Vagina (tissue), 2 donors: ENCODE data around the gene POLR3H. TPM values are rescaled to one million over a fixed set of nuclear protein-coding genes. Genes with fewer than 3 reads are reported as not detected.

Experiments used
- DNase-seq, 2 donors: peaks; one replicate each; pipeline ENCODE4 v3.0.0-alpha.2; 2017; ENCODE audit errors: extremely low spot score in 2 of 2
- H3K27ac ChIP-seq: fragments of 200-600 bp; sonication (generic); one replicate; pipeline ENCODE4 v1.5.1; 2019
- H3K27me3 ChIP-seq: fragments of 200-600 bp; sonication (generic); one replicate; pipeline ENCODE4 v1.5.1; 2019
- H3K36me3 ChIP-seq, 2 donors: fragments of 200-600 bp; sonication (generic); one replicate each; pipeline ENCODE4 v1.5.1; 2017 to 2019
- H3K4me1 ChIP-seq: fragments of 200-600 bp; sonication (generic); one replicate; pipeline ENCODE4 v1.5.1; 2019
- H3K4me3 ChIP-seq, 2 donors: fragments of 200-600 bp; sonication (generic); 1 replicate in 1 of 2; 2 replicates in 1 of 2; pipeline ENCODE4 v1.5.1; 2016 to 2019
- H3K9me3 ChIP-seq: fragments of 200-600 bp; sonication (generic); one replicate; pipeline ENCODE4 v1.5.1; 2019
- CTCF ChIP-seq, 3 experiments: fragments of 450-650 bp in 2 of 3; fragments of 200-600 bp in 1 of 3; sonication (generic) in 1 of 3; IDR thresholded peaks; one replicate each; pipeline ENCODE4 v1.5.1; 2017 to 2019; ENCODE audit warnings: antibody characterized with exemption in 3 of 3, mild to moderate bottlenecking in 2 of 3, moderate library complexity in 2 of 3
- POLR2A ChIP-seq, 2 donors: fragments of 450-650 bp; IDR thresholded peaks; one replicate each; pipeline ENCODE4 v1.6.1; 2017; ENCODE audit warnings: antibody characterized with exemption in 2 of 2, mild to moderate bottlenecking in 2 of 2, moderate library complexity in 2 of 2
- POLR2AphosphoS5 ChIP-seq, 2 donors: sonication (generic); formaldehyde crosslinking; IDR thresholded peaks; one replicate each; pipeline ENCODE4 v1.9.0; 2017; ENCODE audit warnings: antibody characterized with exemption in 2 of 2, mild to moderate bottlenecking in 2 of 2, low read depth in 1 of 2; ENCODE audit not compliant: insufficient read depth in 1 of 2
- intact Hi-C: fragments of 100-400 bp; cut with DNase I; formaldehyde crosslinking; loops from one replicate; pipeline ENCODE4 v1.15.1; 2023
- total RNA-seq: library from RNA; depleted of rRNA; stranded (reverse); fragments of >200 nt; gene quantifications from one replicate; pipeline ENCODE4 v1.2.3, GENCODE V29; 2016

The POLR3H gene
- total RNA-seq, 1 donor from 2014 or later = 21.4 TPM

- H3K4me3 ChIP-seq = no peak overlapping the region
- H3K27me3 ChIP-seq = no peaks in the 10 kb centered on the region
- H3K36me3 ChIP-seq = peaks cover 0 to 31% of the 10 kb centered on the region in 2 donors
- intact Hi-C loops = no loop called here
- DNase-seq = no peak
- TF ChIP-seq POLR2AphosphoS5 (IDR thresholded peaks at IDR 0.05; ENCODE audit: insufficient read depth in 1 of 2, low read depth in 1 of 2) = no peak
- TF ChIP-seq CTCF (IDR thresholded peaks at IDR 0.05) = no peak
- TF ChIP-seq POLR2A (IDR thresholded peaks at IDR 0.05) = no peak
- H3K27ac ChIP-seq = no peak overlapping the region
- H3K4me1 ChIP-seq = peaks cover 7% of the 10 kb centered on the region
- H3K9me3 ChIP-seq = no peaks in the 10 kb centered on the region
Measured at GRCh38 chr22:41531715-41532477, 12.4 kb downstream of the POLR3H start.

GRCh38 chr22:41530890-41531714, 13.2 kb downstream of the POLR3H start:
- H3K4me1 ChIP-seq = peaks cover 7% of the 10 kb centered on the region
- TF ChIP-seq POLR2AphosphoS5 (IDR thresholded peaks at IDR 0.05; ENCODE audit: insufficient read depth in 1 of 2, low read depth in 1 of 2) (no peak), POLR2A (IDR thresholded peaks at IDR 0.05) (no peak), CTCF (IDR thresholded peaks at IDR 0.05) (no peak)
- intact Hi-C loops = no loop called here
- H3K4me3 ChIP-seq = no peak overlapping the region
- peaks cover 0 to 36% of the 10 kb centered on the region in 2 donors for H3K36me3 ChIP-seq
- H3K9me3 ChIP-seq = no peaks in the 10 kb centered on the region
- H3K27me3 ChIP-seq = no peaks in the 10 kb centered on the region
- no peak overlapping the region for H3K27ac ChIP-seq
- no peak for DNase-seq

- peaks cover 0 to 51% of the 10 kb centered on the region in 2 donors for H3K36me3 ChIP-seq
Measured at GRCh38 chr22:41528938-41529561, 15.2 kb downstream of the POLR3H start.

GRCh38 chr22:41528132-41528766, 16.0 kb downstream of the POLR3H start:
- Histone ChIP-seq H3K27me3 (no peaks in the 10 kb centered on the region), H3K9me3 (no peaks in the 10 kb centered on the region), H3K27ac (no peak overlapping the region), H3K4me1 (peaks cover 17% of the 10 kb centered on the region), H3K36me3 (peaks cover 0 to 51% of the 10 kb centered on the region in 2 donors), H3K4me3 (no peak overlapping the region)
- intact Hi-C loops = no loop called here
- DNase-seq = no peak
- TF ChIP-seq CTCF (IDR thresholded peaks at IDR 0.05) = no peak
- no peak for TF ChIP-seq POLR2A (IDR thresholded peaks at IDR 0.05)
- TF ChIP-seq POLR2AphosphoS5 (IDR thresholded peaks at IDR 0.05; ENCODE audit: insufficient read depth in 1 of 2, low read depth in 1 of 2) = no peak

More at GRCh38 chr22:41528938-41529561, 15.2 kb downstream of the POLR3H start:
- Histone ChIP-seq H3K9me3 (no peaks in the 10 kb centered on the region), H3K27ac (no peak overlapping the region), H3K4me3 (no peak overlapping the region), H3K4me1 (peaks cover 20% of the 10 kb centered on the region), H3K27me3 (no peaks in the 10 kb centered on the region)
- intact Hi-C loops = no loop called here
- no peak for DNase-seq
- TF ChIP-seq CTCF (IDR thresholded peaks at IDR 0.05) (no peak), POLR2AphosphoS5 (IDR thresholded peaks at IDR 0.05; ENCODE audit: insufficient read depth in 1 of 2, low read depth in 1 of 2) (no peak), POLR2A (IDR thresholded peaks at IDR 0.05) (no peak)
